Activated CD4-positive, alpha-beta T cell treated with anti-CD3 and anti-CD28 coated beads, Interleukin-2, Interleukin-6, amounts not matched to agents 100 ng/mL and 50 ng/mL, durations not matched to agents 16 hours and 8 hours (primary cell): Measurements from ENCODE around the gene KRTAP10-8.
A peak's percentile ranks its signal among the peaks of the same experiment; 100 is the strongest.
"Not testable (repeated sequence)": the region's sequence is repeated elsewhere in the genome, so short reads cannot be mapped to it uniquely, and the experiment has no call there.

Experiments used
- DNase-seq: peaks from one replicate; pipeline ENCODE4 v3.0.0-alpha.2; 2020

The KRTAP10-8 gene

DNA sequence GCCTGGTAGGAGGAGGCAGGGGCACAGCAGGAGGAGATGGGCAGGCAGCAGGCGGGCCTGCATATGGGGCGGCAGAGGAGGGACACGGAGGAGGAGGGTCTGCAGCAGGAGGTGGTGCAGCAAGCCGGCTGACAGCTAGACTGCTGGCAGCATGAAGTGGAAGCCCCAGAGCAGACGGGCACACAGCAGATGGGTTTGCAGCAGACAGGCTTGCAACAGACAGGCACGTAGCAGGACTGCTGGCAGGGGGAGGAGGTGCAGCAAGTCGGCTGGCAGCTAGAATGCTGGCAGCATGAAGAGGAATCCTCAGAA lies 32.1 kb upstream of the KRTAP10-8 start:
- DNase-seq, result no peak

DNA sequence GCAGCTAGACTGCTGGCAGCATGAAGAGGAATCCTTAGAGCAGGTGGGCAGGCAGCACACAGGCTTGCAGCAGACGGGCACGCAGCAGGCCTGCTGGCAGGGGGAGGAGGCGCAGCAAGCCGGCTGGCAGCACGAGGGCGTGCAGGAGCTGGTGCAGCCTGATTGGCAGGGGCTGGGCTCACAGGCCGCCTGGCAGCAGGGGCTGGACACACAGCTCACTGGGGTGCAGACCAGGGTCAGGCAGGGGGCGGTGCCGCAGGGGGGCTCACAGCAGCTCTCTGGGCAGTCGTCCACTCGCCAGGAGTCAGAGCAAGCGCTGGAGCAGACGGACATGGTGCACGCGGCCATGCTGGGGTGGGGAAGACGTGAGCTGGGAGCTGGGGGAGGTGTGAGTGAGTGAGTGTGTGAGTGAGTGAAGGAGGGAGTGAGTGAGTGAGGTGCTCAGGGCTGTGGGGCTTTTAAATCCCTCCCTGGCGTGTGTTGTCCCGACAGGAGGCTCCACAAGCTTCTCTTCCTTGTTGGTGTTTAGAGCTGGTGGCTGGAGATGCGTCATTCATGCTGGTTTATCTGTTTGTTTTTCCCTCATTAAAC lies 31.6 kb upstream of the KRTAP10-8 start, which contains the start of gene KRTAP10-5:
TSS of gene KRTAP10-5 (minus strand) at position 374 of the 591 bp plus-strand sequence. CDS start at position 348, 26 bp downstream.
- not testable (repeated sequence) for DNase-seq

DNA sequence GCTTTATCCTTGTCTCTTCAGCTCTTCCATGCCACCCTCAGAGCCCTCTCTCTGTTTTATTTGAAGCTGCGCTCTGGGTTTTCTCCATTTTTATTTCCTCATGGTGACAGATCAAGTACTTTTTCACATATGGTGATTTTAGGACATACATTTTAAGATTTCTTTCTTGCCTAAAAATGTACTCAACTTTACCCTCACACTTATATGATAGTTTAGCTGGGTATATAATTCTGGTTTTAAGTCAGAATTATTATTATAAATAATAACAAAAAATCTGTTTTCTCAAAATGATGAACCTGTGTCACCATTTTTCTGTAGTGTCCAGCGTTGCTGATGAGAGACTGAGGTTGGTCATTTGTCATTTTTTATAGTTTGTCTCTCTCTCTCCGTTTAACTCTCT lies 30.7 kb upstream of the KRTAP10-8 start:
- DNase-seq, result no peak

DNA sequence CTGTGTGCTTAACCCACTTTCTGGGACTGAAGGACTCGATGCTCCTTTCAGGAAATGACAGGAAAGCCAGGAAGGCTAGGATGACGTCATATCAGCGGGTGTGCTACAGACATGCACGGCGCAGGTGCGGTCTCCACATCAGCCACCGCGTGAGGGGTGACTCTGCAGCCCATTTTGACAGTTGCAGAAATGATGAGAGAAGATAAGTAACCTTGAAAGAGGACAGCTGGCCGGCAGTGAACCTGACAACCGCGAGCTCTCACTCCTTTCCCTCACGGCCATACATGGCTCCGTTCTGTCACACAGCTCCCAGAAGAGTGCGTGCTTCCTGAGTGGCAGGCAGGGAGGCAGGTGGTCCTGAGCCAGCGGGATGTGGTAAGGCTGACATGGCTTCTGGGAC lies 29.8 kb upstream of the KRTAP10-8 start:
- no peak for DNase-seq

DNA sequence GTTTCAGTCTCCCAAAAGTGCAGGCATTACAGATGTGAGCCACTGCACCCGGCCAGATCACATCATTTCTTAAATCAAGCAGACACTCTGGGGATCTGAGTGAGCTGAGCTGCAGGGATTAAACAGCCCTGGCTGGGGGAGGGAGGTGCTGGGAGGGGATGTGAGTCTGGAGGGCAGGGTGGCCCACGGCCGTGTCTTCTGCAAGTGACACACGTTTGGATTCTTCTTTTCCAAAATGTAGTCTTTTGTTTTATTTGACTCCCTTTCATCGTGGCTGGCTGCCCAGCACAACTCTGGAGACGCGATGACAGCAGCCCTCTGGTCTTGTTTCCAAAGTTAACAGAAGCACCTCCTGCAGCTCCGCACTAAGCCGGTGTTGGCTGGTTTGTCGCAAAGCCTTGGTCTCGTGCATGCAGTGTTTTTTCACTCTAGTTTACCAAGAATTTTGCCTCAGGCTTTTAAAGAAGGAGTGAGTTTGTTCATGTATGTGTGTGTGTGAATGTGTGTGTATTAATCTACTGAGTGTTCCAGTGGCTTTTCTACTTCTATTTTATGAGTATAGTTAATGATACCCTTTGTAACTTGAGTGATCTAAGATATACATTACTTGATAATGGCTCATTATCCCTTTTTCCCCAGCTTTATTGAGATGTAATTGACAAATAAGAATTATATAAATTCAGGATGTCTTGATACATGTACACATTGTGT lies 28.6 kb upstream of the KRTAP10-8 start:
- DNase-seq, result no peak

DNA sequence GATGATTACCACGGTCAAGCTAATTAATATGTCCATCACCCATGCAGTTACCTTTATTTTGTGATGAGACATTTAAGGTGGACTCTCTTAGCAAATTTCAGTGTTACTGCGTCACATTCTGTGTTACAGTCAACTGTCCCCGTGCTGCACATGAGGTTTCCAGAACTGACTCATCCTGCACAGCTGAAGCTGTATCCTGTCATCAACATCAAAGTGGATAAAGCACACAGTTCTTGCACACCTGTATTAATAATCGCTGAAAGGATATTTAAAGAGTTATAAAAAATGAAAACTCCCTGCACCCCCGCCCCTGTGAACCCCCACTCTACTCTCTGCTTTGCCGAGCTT lies 28.1 kb upstream of the KRTAP10-8 start:
- DNase-seq, result peak; percentile 48

DNA sequence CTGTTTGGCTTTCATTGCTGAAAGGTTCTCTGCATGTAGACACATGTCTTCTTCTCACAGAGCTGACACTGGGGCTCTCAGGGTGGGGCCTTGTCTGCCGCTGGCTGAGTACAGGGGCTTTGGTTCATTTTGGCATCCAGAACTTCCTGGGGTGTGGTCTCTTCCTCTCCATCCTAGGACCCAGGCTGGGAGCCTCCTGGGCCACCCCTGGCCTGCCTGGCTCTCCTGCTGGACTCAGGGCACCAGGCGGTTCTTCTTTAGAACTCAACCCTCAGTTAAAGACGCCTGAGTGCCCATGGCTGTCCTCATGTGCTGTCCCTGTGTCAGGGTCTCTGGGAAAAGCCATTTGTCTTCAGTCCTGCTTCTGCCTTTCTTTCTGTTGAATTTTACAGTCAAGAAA lies 26.0 kb upstream of the KRTAP10-8 start:
- no peak for DNase-seq

DNA sequence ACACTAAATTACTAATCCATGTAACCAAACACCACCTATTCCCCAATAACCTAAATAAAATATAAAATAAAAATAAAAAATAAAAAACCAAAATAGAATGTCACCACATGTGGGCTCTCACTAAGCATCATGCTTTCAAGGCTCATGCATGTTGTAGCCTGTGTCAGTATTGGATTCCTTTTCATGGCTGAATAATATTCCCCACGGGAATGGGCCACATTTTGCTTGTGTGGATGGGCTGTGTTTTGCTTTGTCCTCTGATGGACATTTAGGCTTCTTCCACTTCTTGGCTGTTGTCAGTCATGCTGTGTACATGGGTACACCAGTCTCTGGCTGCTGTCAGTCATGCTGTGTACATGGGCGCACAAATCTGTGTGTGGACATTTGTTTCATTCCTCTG lies 22.8 kb upstream of the KRTAP10-8 start:
- DNase-seq, result no peak

DNA sequence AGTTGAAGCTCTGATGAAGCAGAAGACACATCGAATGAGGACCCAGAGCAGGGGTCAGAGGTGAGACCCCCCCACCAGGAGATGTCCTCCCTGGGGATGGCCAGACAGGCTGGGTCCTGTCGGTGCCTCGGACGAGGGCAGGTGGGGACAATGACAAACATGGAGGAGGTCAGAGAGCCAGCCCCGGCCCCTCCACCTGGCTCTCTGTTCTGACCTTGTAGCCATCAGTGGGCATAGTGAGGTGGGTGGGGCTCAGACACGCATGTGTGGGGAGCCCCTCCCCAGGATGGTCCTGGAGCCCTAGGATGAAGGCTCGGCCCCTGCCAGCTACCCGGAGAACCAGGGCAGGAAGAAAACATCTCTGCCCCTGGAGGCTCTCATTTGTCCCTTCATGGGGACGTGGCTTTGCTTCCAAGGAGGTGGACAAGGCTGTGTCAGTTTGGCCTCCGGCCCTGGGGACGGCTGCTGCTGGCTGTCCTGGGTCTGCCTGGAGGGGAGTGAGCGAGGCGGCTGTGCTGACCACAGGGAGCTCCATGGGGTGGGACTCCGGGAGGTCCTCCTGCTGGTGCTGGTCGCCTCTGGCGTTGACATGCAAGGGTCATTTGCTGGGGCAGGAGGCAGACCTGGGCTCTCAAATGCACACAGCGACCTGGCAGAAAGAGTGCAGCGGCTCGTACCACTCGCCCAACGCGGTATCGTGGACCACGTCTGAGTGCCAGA lies 22.1 kb upstream of the KRTAP10-8 start:
- no peak for DNase-seq

DNA sequence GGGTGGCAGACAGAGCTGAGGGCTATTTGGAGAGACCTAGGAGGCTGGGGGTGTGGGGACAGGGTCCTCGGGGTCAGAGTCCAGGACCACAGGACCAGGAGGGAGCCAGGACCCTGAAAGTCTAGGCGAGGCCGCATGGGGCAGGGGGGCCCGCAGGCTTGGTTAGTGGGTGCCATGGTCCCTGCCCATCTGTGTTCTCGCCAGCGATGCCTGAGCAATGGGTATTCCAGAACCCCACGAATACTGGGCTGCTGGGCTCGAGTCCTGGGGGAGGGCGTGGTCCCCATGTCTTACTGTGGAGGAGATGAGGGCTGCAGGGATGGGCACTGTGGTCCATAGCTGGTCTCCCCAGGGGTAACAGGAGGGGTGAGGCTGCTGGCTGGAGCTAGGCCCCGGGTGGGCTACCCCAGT lies 21.6 kb upstream of the KRTAP10-8 start:
- DNase-seq, result no peak

DNA sequence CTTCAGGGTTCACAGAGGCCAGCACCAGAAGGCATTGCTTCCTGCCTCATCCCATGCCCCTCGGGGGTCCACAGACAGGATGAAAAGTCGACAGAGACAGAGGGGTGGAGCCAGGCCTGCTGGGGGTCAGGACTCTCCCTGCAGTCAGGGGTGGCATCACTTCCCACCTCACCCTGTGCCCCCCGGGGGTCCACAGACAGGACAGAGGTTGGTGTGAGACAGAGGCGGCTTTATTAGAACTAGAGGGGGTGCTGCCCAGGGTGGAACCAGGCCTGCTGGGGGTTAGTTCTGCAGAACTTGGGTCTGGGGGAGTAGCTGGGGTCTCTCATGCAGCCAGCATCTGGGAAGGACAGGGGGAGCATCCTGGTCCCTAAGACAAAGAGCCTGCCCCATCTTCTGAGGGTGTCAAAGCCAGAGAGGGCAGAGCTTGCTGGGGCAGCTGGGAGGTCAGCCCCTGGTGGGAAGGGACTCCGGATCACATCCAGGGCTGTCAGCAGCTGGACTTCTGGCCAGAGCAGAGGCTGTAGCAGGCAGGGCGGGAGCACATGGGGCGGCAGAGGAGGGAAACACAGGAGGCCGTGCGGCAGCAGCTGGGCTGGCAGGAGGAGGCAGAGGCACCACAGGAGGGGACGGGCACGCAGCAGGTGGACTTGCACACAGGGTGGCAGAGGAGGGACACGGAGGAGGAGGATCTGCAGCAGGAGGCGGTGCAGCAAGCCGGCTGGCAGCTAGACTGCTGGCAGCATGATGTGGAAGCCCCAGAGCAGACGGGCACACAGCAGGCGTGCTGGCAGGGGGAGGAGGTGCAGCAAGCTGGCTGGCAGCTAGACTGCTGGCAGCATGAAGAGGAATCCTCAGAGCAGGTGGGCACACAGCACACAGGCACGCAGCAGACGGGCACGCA lies 20.7 kb upstream of the KRTAP10-8 start:
- DNase-seq, result not testable (repeated sequence)

DNA sequence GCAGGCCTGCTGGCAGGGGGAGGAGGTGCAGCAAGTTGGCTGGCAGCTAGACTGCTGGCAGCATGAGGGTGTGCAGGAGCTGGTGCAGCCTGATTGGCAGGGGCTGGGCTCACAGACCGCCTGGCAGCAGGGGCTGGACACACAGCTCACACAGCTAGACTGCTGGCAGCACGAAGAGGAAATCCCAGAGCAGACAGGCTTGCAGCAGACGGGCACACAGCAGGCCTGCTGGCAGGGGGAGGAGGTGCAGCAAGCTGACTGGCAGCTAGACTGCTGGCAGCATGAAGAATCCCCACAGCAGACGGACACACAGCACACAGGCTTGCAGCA lies 20.1 kb upstream of the KRTAP10-8 start:
- DNase-seq, result not testable (repeated sequence)

DNA sequence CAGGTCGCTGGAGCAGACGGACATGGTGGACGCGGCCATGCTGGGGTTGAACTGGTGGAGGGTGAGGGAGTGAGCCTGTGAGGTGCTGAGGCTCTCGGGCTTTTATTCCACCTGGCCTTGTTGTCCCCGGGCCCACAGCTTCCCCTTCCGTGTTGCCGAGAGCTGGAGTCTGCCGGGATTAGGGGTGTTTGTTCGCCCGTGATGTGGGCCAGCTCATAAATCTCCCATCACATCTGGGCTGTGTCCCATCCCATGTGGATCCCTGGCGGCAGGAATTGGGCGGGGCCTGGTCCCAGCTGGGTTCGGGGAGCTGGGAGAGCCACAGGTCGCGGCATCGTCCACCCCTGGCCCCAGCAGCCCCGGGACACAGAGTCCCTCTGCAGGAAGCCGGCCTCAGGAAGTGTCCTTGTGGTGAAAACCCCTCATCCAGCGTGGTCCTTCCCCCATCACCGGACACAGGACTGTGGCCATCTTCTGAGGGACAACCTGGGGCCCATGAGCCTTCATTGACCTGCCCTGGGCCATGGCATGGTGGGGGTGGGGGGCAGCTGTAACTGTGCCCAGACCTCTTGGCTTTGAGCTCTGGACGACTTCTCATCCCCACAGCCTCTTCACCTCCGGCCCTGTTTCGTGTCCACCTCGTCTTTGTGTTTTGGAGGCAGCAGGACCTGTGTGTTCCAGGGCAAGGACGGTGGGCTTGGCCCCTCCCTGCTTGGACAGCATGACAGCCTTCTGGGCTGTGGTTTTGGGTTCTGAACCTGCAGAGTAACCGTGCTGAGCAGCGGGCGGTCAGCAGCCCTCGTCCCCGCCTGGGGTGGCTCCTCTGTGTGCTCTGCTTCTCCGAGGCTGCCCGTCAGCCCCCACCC lies 19.2 kb upstream of the KRTAP10-8 start, which contains the start of gene KRTAP10-6:
TSS of gene KRTAP10-6 (minus strand) at position 60 of the 866 bp plus-strand sequence. CDS start at position 39, 21 bp downstream.
- no peak for DNase-seq

DNA sequence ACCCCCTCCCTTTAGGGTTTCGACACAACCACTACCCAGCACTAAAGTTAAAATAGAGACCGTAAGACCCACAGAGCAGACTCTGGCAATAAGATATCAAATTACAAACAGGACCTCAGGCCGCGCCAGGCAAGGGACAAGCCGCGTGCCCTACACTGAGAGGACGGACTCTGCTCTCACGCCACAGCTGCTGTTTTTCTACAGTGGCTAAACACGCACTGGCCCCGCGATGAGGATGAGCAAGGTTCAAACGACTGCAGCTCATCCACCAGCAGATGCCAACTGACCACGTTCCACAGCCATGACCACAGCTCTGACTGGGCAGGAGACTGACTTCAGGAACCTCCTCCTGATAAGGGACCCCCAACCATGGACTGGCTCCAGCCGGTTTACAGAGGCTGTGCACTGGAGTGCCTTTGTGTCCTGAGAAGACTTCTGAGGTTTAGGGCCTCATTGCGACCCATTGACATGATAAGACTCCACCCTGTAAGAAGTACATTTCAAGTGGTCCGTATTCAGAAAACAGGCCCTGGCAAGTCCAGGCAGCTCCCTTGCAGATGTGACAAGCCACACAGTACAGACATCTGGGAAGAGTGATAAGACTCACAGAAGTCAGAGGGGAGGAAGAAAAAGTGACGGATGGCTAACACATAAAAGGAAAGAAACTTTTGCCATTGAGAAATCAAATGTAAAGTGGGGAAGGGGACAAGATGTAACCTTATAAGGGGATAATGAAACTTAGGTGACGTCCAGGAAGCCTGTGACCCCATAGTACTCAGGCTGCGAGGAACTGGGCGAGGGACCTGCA lies 18.1 kb upstream of the KRTAP10-8 start:
- no peak for DNase-seq

DNA sequence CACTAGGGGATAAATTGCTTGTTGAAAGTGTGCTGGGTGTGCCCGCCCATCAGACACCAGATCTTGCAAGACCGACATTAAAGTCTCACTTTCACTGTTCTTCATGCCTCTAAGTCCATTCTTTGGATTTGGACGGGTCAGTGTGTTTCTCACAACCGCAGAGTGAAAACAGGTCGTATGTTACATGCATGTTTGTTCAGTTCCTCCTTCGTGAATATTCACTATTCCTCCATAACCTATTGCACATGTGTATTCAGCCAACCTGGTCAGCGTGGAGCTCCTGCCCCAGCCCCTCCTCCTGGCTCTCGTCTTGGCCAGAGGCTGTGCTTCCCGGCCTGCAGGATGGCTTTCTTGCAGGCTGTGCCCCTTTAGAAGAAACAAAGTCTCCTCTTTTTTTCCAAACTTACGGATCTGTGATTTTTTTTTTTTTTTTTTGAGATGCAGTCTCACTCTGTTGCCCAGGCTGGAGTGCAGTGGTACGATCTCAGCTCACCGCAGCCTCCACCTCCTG lies 17.4 kb upstream of the KRTAP10-8 start:
- no peak for DNase-seq

DNA sequence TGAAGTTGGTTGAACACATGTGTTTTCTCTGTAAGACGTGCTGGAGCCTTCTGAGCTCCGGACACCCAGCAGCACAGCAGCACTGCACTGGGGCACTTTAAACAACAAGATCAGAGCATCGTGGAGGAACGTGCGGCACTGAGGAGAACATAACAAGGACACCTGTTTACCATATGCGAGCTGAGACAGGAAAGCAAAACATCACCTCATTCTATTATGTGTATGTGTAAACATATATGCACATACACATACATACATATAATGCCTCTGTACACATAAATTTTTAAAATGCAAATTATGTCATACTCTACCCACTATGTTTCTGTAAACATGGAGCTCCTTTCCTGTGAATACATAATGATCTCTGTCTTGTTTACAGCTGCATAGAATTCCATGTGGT lies 16.4 kb upstream of the KRTAP10-8 start:
- no peak for DNase-seq

DNA sequence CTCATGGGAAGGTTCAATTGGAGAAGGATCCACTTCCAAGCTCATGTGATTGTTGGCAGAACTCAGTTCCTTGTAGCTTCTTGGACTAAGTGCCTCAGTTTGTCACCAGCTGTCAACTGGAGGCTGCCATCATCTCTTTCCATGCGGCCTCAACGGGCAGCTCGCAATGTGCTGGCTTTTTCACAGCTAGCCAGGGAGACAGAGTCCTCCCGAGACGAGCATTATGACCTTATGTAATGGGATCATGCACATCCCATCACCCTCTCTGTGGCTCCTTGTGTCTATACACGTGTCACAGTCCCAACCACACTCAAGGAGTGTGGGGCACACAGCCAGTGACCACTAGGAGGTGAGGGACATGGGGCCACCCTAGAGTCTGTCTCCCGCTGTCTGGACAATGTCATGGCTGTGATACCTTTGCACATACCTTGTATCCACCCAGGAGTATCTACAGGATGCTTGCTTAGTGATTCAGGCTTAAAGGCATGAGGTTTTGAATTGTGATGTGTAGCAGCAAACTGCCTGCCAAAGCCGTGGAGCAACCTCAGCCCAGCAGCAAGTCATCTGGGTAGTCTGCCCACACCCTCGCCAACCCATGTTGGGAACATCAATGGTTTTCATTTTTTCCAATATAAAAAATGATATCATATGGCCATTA lies 15.7 kb upstream of the KRTAP10-8 start:
- no peak for DNase-seq

DNA sequence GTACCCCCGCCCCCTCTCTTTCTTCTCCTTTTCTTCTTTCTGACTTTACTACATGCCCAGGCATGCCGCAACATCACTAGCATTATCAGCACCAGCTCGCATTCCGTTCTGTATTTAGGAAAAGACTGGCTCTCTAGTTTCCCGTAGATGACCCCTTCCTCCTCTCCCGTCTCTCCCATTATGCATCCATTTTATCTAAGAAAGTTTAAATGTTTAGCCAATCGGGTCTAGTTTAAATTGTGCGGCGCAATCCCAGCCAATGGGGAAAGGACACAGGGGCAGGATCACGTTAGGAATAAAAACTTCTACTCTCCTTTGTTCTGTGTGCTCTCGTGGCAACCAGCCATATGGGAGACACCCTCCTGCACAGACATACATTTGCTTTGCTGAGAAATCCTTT lies 13.8 kb upstream of the KRTAP10-8 start:
- no peak for DNase-seq

DNA sequence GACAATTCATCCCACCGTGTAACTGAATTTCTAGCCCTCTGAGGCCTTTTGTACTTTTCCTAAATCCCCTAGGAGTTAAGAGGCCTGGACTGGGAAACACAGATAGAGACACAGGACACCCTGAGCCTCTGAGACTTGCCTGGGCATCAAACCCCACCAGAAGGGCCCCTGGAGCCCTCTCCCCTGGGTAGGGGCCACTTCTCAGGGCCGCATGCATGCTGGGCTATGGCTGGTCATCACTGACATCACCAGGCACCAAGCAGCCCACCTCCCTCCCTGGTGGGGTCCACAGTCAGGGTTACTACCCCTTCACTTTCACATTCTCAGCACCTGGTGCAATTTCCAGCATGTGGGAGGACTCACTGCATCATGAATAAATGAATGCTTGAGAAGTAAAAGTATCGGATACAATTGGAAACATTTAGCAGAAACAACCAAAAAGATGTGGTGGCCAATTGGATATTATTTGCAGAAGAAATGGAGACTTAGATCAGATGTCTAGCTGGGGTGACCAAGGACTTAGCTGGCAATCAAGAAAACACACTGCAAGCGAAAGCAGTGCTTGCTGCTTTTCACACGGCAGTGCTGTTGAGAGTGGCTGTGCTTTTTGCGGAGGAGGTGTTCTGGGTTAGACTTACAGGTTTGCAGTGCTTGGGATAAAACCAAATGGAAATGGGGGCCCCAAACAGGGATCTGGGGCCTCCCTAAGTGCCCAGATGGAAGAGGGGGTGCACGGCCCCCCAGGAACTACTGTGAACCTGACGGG lies 12.4 kb upstream of the KRTAP10-8 start:
- DNase-seq, result no peak
